Breast epithelium (tissue), 4 donors: Measurements from ENCODE around the gene ZFYVE16. TPM values are rescaled to one million over a fixed set of nuclear protein-coding genes. Genes with fewer than 3 reads are reported as not detected.

Experiments
- DNase-seq, 2 donors: peaks; one replicate each; pipeline ENCODE4 v3.0.0-alpha.2; 2019; ENCODE audit warnings: low spot score in 2 of 2
- H3K27ac ChIP-seq, 2 donors: fragments of 200-600 bp; sonication (generic) in 1 of 2; one replicate each; pipeline ENCODE4 v1.5.1; 2016 to 2019; ENCODE audit warnings: mild to moderate bottlenecking in 1 of 2
- H3K27me3 ChIP-seq, 2 donors: fragments of 200-600 bp; sonication (generic) in 1 of 2; one replicate each; pipeline versions ENCODE4 v1.5.1 to v1.6.0; 2017 to 2019; ENCODE audit warnings: control low read depth in 1 of 2, mild to moderate bottlenecking in 1 of 2
- H3K36me3 ChIP-seq: fragments of 200-600 bp; one replicate; pipeline ENCODE4 v1.5.1; 2019
- H3K4me1 ChIP-seq, 2 donors: fragments of 200-600 bp; sonication (generic); one replicate each; pipeline ENCODE4 v1.5.1; 2016 to 2019; ENCODE audit warnings: control low read depth in 1 of 2
- H3K4me3 ChIP-seq, 3 donors: fragments of 200-600 bp; sonication (generic); 1 replicate in 2 of 3; 2 replicates in 1 of 3; pipeline ENCODE4 v1.5.1; 2016 to 2019; ENCODE audit warnings: mild to moderate bottlenecking in 3 of 3, moderate library complexity in 2 of 3
- H3K9me3 ChIP-seq, 2 donors: fragments of 200-600 bp; sonication (generic) in 1 of 2; one replicate each; pipeline ENCODE4 v1.5.1; 2016 to 2019; ENCODE audit warnings: control low read depth in 1 of 2
- CTCF ChIP-seq, 3 donors: fragments of 450-650 bp; IDR thresholded peaks; one replicate each; pipeline ENCODE4 v1.5.1; 2016 to 2017; ENCODE audit warnings: antibody characterized with exemption in 3 of 3, mild to moderate bottlenecking in 3 of 3, moderate library complexity in 3 of 3
- POLR2A ChIP-seq: fragments of 450-650 bp; IDR thresholded peaks from one replicate; pipeline ENCODE4 v1.6.1; 2016; ENCODE audit warnings: antibody characterized with exemption, mild to moderate bottlenecking, moderate library complexity
- POLR2AphosphoS5 ChIP-seq, 3 donors: sonication (generic); formaldehyde crosslinking; IDR thresholded peaks; one replicate each; pipeline ENCODE4 v1.6.1; 2017; ENCODE audit warnings: antibody characterized with exemption in 3 of 3
- intact Hi-C: fragments of 100-400 bp; cut with DNase I; formaldehyde crosslinking; loops from one replicate; pipeline ENCODE4 v1.15.1; 2023; ENCODE audit warnings: low total_unique reads
- total RNA-seq, 3 donors: library from RNA; depleted of rRNA; stranded (reverse); fragments of >200 nt; gene quantifications; one replicate each; pipeline ENCODE4 v1.1.0, GENCODE V29; 2016

ZFYVE16 gene
- total RNA-seq, 3 donors from 2014 or later: 28.0 to 61.9 (median 50.5) TPM

DNA sequence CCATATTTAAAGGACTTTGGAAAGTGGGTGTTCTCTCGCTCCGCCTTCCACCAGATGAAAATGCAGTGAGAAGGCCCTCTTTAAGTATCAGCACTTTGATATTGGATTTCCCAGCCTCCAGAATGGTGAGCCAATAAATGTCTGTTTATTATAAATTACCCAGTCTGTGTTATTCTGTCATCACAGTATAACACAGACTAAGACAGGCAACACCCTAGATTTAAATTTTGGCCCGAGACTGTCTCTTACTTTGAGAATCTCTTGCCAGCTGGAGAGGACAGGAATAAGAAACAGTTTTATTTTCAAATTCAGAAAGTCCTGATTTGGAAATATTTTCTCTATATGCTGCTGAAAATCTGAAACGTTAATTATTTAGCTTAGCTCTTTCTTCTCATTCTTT lies 101.5 kb downstream of the ZFYVE16 start:
- DNase-seq: no peak
- Histone ChIP-seq H3K9me3 (no peaks in the 10 kb centered on the region), H3K4me3 (no peak overlapping the region), H3K27ac (no peak overlapping the region), H3K27me3 (no peaks in the 10 kb centered on the region), H3K4me1 (no peaks in the 10 kb centered on the region), H3K36me3 (no peaks in the 10 kb centered on the region)
- intact Hi-C loops: no loop called here
- no peak for TF ChIP-seq POLR2AphosphoS5 (IDR thresholded peaks at IDR 0.05)
- TF ChIP-seq POLR2A: no peak

DNA sequence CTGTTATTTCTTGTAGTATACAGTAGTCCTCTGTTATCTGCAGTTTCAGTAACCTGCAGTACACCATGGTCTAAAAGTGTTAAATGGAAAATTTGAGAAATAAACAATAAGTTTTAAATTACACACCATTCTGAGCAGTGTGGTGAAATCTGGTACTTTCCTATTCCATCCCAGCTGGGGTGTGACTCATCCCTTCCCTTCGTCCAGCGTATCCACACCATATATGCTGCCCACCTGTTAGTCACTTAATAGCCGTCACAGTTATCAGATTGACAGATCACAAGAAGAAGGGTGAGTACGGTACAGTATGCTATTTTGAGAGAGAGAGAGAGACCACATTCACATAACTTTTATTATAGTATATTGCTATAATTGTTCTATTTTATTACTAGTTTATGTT lies 109.0 kb downstream of the ZFYVE16 start:
- intact Hi-C loops: loop anchor here (5.0 kb wide), 1 partner anchor 580 kb away; no protein-coding TSS in a partner anchor
- H3K9me3 ChIP-seq: no peaks in the 10 kb centered on the region
- TF ChIP-seq POLR2AphosphoS5 (IDR thresholded peaks at IDR 0.05) (no peak), POLR2A (no peak), CTCF (IDR thresholded peaks at IDR 0.05) (no peak)
- H3K27ac ChIP-seq: no peak overlapping the region
- no peak for DNase-seq
- no peaks in the 10 kb centered on the region for H3K27me3 ChIP-seq
- no peaks in the 10 kb centered on the region for H3K36me3 ChIP-seq
- H3K4me1 ChIP-seq: no peaks in the 10 kb centered on the region
- no peak overlapping the region for H3K4me3 ChIP-seq

Other genes starting within 250 kb of the ZFYVE16 start
- gene SERINC5, start 152.0 kb upstream of the ZFYVE16 start, total RNA-seq: 10 to 100 TPM; 12.6 to 32.9 (median 28.5) TPM
- not detected for gene SPZ1, start 88.1 kb upstream of the ZFYVE16 start, total RNA-seq
- gene FAM151B, start 80.0 kb downstream of the ZFYVE16 start, total RNA-seq: 1 to 10 TPM; 2.7 to 7.3 (median 5.2) TPM
- not detected for gene ANKRD34B, start 162.2 kb downstream of the ZFYVE16 start, total RNA-seq
- gene MSH3, start 246.6 kb downstream of the ZFYVE16 start, total RNA-seq: 10 to 100 TPM; 20.0 to 21.4 (median 21.3) TPM
- gene DHFR, start 246.9 kb downstream of the ZFYVE16 start, total RNA-seq: 10 to 100 TPM in 2 of 3 donors, 1 to 10 TPM in 1; 6.9 to 22.4 (median 10.8) TPM